ENCODE data around the gene KIF2C. TPM values are rescaled to one million over a fixed set of nuclear protein-coding genes. Genes with fewer than 3 reads are reported as not detected.

Gene KIF2C
- total RNA-seq, 1 experiment from 2014 or later, result 98.7 TPM

DNA sequence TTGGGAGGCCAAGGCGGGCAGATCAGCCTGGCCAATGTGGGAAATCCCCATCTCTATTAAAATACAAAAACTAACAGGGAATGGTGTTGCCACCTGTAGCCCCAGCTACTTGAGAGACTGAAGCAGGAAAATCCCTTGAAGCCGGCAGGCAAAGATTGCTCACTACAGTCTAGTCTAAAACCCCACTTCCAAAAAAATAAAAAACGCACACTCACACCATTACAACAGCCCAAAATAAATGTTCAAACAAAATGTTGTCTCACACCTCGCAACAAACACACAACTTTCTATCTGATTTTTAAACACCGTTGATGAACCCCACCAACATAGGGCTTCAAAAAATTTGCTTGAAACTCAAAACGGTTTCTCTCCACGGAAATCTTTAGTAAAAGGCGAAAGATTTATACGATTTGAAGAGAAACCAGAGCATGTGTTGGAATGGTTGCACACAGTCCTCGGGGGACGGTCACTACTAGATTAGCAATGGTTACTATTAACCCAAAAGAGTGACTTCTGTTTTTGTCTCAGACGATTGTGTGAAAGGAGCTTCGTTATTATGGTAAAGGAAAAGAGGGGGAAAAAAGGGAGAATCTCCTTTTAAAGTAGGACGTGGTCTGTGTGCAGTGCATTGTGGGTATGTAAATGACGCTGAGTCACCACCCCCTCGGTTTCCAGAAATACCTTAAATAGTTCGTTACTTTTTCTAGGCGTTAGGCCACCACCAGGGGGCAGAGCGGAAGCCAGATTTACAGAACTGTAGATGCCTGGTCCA is 8.7 kb upstream of the KIF2C start, which contains the start of gene RNU5D-1:
Gene RNU5D-1, minus strand, starts transcription at position 430 of the 772 bp plus-strand sequence.
- CTCF ChIA-PET, result interaction anchor here (0.6 to 1.0 kb wide), 9 partner anchors 9 to 867 kb away, joined by 3 to 5 read pairs (median 4); no protein-coding TSS in a partner anchor
- peak; percentile 97 for DNase-seq
- no peaks in the 10 kb centered on the region for H4K20me1 ChIP-seq (ENCODE audit: low read length)
- peak within 1 kb of the TSS; percentile 90 for H2AFZ ChIP-seq (ENCODE audit: low read length)
- peak within 1 kb of the TSS; percentile 70 for H3K4me2 ChIP-seq (ENCODE audit: low read length)
- POLR2A ChIA-PET (ENCODE audit: unreplicated experiment), result interaction anchor here (0.5 to 1.5 kb wide), 12 partner anchors 9 to 760 kb away, joined by 3 to 16 read pairs (median 4); partner anchors contain the start of genes MUTYH, PLK3, TESK2 and TOE1
- TSS peak; percentile 100 for BruUV-seq (replicated peaks)
- intact Hi-C loops (cut with micrococcal nuclease), result loop anchor here (2.0 kb wide), 1 partner anchor 44 kb away; the partner anchor contains the start of gene RPS8
- TF ChIP-seq, protein P1, sequence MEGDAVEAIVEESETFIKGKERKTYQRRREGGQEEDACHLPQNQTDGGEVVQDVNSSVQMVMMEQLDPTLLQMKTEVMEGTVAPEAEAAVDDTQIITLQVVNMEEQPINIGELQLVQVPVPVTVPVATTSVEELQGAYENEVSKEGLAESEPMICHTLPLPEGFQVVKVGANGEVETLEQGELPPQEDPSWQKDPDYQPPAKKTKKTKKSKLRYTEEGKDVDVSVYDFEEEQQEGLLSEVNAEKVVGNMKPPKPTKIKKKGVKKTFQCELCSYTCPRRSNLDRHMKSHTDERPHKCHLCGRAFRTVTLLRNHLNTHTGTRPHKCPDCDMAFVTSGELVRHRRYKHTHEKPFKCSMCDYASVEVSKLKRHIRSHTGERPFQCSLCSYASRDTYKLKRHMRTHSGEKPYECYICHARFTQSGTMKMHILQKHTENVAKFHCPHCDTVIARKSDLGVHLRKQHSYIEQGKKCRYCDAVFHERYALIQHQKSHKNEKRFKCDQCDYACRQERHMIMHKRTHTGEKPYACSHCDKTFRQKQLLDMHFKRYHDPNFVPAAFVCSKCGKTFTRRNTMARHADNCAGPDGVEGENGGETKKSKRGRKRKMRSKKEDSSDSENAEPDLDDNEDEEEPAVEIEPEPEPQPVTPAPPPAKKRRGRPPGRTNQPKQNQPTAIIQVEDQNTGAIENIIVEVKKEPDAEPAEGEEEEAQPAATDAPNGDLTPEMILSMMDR (conservative IDR thresholded peaks at IDR 0.05; ENCODE audit: low read depth, low read length), result peak; percentile 82
- TF ChIP-seq EZH2phosphoT487 (IDR thresholded peaks at IDR 0.05; ENCODE audit: borderline replicate concordance, low read length), result no peak
- no peak within 1 kb of the TSS for H3K4me3 ChIP-seq (ENCODE audit: low read length)
- H3K9ac ChIP-seq (ENCODE audit: low read length), result peak within 1 kb of the TSS; percentile 87
- H3K27ac ChIP-seq (ENCODE audit: low read length), result peak within 1 kb of the TSS; percentile 99
- H3K36me3 ChIP-seq (ENCODE audit: low read depth, low read length), result no peaks in the 10 kb centered on the region
- no peaks in the 10 kb centered on the region for H3K9me3 ChIP-seq (ENCODE audit: low read length)
- peaks cover 15% of the 10 kb centered on the region for H3K4me1 ChIP-seq (ENCODE audit: insufficient read depth, low read length)
- H3K9me2 ChIP-seq (replicated peaks; ENCODE audit: low read length), result no peaks in the 10 kb centered on the region
- no peaks in the 10 kb centered on the region for H3K79me2 ChIP-seq (ENCODE audit: low read length)
- H3K27me3 ChIP-seq (ENCODE audit: low read length), result no peaks in the 10 kb centered on the region
- peak; percentile 75 for ATAC-seq
- H3F3A ChIP-seq (ENCODE audit: low read length, unreplicated experiment), result peaks cover 4% of the 10 kb centered on the region

- BruUV-seq (replicated peaks), result no TSS peak
- Histone ChIP-seq H3K4me3 (ENCODE audit: low read length) (no peak overlapping the region), H3F3A (ENCODE audit: low read length, unreplicated experiment) (peaks cover 4% of the 10 kb centered on the region), H3K79me2 (ENCODE audit: low read length) (no peaks in the 10 kb centered on the region), H3K9me3 (ENCODE audit: low read length) (no peaks in the 10 kb centered on the region), H2AFZ (ENCODE audit: low read length) (no peak overlapping the region), H4K20me1 (ENCODE audit: low read length) (no peaks in the 10 kb centered on the region), H3K4me1 (ENCODE audit: insufficient read depth, low read length) (peaks cover 9% of the 10 kb centered on the region), H3K27ac (ENCODE audit: low read length) (no peak overlapping the region), H3K9me2 (replicated peaks; ENCODE audit: low read length) (no peaks in the 10 kb centered on the region), H3K4me2 (ENCODE audit: low read length) (no peak overlapping the region), H3K9ac (ENCODE audit: low read length) (no peak overlapping the region), H3K36me3 (ENCODE audit: low read depth, low read length) (no peaks in the 10 kb centered on the region), H3K27me3 (ENCODE audit: low read length) (no peaks in the 10 kb centered on the region)
- intact Hi-C loops (cut with micrococcal nuclease), result no loop called here
- ChIA-PET CTCF (no interaction called here), POLR2A (ENCODE audit: unreplicated experiment) (no interaction called here)
- TF ChIP-seq EZH2phosphoT487 (IDR thresholded peaks at IDR 0.05; ENCODE audit: borderline replicate concordance, low read length) (no peak), EZH2 (IDR thresholded peaks at IDR 0.05; ENCODE audit: low read length, unreplicated experiment) (no peak)
- TF ChIP-seq, protein P1 (conservative IDR thresholded peaks at IDR 0.05; ENCODE audit: low read depth, low read length), result no peak
- DNase-seq, result peak; percentile 47
- no peak for ATAC-seq
These were observed 6.3 kb upstream of the KIF2C start for GRCh38 chr1:44733365-44733764.

DNA sequence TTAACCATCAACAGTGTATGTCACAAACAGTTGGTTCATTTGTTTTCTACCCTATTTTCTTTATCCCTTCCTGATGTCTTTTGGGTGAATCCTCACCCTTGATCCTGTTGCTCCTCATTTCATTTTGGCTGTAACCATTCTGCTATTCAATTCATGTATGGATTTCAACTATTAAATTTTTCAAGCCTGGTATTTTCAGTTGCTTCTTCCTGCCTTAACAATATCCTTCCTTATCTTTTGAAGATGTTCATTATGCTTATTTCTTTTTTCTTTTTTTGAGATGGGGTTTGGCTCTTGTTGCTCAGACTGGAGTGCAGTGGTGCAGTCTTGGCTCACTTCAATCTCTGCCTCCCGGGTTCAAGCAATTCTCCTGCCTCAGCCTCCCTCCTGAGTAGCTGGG is 5.9 kb upstream of the KIF2C start:
- Histone ChIP-seq H3K27me3 (ENCODE audit: low read length) (no peaks in the 10 kb centered on the region), H4K20me1 (ENCODE audit: low read length) (no peaks in the 10 kb centered on the region), H3K9me2 (replicated peaks; ENCODE audit: low read length) (no peaks in the 10 kb centered on the region), H3K79me2 (ENCODE audit: low read length) (no peaks in the 10 kb centered on the region), H3K9ac (ENCODE audit: low read length) (no peak overlapping the region), H3K4me3 (ENCODE audit: low read length) (no peak overlapping the region), H3K36me3 (ENCODE audit: low read depth, low read length) (no peaks in the 10 kb centered on the region), H3K9me3 (ENCODE audit: low read length) (no peaks in the 10 kb centered on the region), H3K4me2 (ENCODE audit: low read length) (no peak overlapping the region), H3K4me1 (ENCODE audit: insufficient read depth, low read length) (peaks cover 9% of the 10 kb centered on the region), H3K27ac (ENCODE audit: low read length) (no peak overlapping the region), H2AFZ (ENCODE audit: low read length) (no peak overlapping the region), H3F3A (ENCODE audit: low read length, unreplicated experiment) (peaks cover 4% of the 10 kb centered on the region)
- intact Hi-C loops (cut with micrococcal nuclease), result no loop called here
- ATAC-seq (no peak), DNase-seq (no peak)
- TF ChIP-seq EZH2 (IDR thresholded peaks at IDR 0.05; ENCODE audit: low read length, unreplicated experiment), result no peak
- no peak for TF ChIP-seq EZH2phosphoT487 (IDR thresholded peaks at IDR 0.05; ENCODE audit: borderline replicate concordance, low read length)
- TF ChIP-seq, protein P1 (conservative IDR thresholded peaks at IDR 0.05; ENCODE audit: low read depth, low read length), result no peak
- no TSS peak for BruUV-seq (replicated peaks)
- ChIA-PET CTCF (no interaction called here), POLR2A (ENCODE audit: unreplicated experiment) (no interaction called here)
